A204.1 (cell line): Measurements from ENCODE around the gene LRRC2.
"Not testable (repeated sequence)": the region's sequence is repeated elsewhere in the genome, so short reads cannot be mapped to it uniquely, and the experiment has no call there.

ENCODE experiments used
- FAIRE-seq: peaks from 2 replicates; lab custom pipeline; 2012; peaks lifted over from hg19 to GRCh38; lab: Jason Lieb, UNC

The LRRC2 gene

GRCh38 chr3:46524832-46525231, 41.3 kb downstream of the LRRC2 start:
- no peak for FAIRE-seq

- FAIRE-seq, result no peak
Measured at GRCh38 chr3:46524008-46524407, 42.1 kb downstream of the LRRC2 start.

GRCh38 chr3:46523556-46523955, 42.5 kb downstream of the LRRC2 start:
- no peak for FAIRE-seq

- FAIRE-seq, result not testable (repeated sequence)
Measured at GRCh38 chr3:46522201-46522600, 43.9 kb downstream of the LRRC2 start.

- FAIRE-seq, result no peak
Measured at GRCh38 chr3:46521096-46521495, 45.0 kb downstream of the LRRC2 start.

GRCh38 chr3:46520531-46520930, 45.6 kb downstream of the LRRC2 start:
- FAIRE-seq, result no peak

GRCh38 chr3:46519952-46520351, 46.1 kb downstream of the LRRC2 start:
- FAIRE-seq, result peak; percentile 99

GRCh38 chr3:46517784-46518181, 48.3 kb downstream of the LRRC2 start:
- FAIRE-seq, result no peak

GRCh38 chr3:46517016-46517783, 48.9 kb downstream of the LRRC2 start:
- FAIRE-seq, result no peak

GRCh38 chr3:46516521-46516920, 49.6 kb downstream of the LRRC2 start:
- no peak for FAIRE-seq

- no peak for FAIRE-seq
Measured at GRCh38 chr3:46512191-46512749, 53.8 kb downstream of the LRRC2 start.

GRCh38 chr3:46509661-46510187, 56.4 kb downstream of the LRRC2 start:
- no peak for FAIRE-seq

GRCh38 chr3:46508850-46509591, 57.1 kb downstream of the LRRC2 start:
- no peak for FAIRE-seq

- FAIRE-seq, result no peak
Measured at GRCh38 chr3:46506526-46506925, 59.6 kb downstream of the LRRC2 start.

- FAIRE-seq, result no peak
Measured at GRCh38 chr3:46505953-46506352, 60.1 kb downstream of the LRRC2 start.

GRCh38 chr3:46504789-46505188, 61.3 kb downstream of the LRRC2 start:
- no peak for FAIRE-seq

GRCh38 chr3:46503200-46503874, 62.8 kb downstream of the LRRC2 start:
- FAIRE-seq, result no peak

GRCh38 chr3:46501702-46502101, 64.4 kb downstream of the LRRC2 start:
- FAIRE-seq, result no peak

GRCh38 chr3:46500656-46501635, 65.2 kb downstream of the LRRC2 start:
- FAIRE-seq, result no peak

GRCh38 chr3:46498916-46499519, 67.1 kb downstream of the LRRC2 start:
- FAIRE-seq, result no peak
